WTC11 (cell line): ENCODE measurements around the gene SMC3. TPM values are rescaled to one million over a fixed set of nuclear protein-coding genes. Genes with fewer than 3 reads are reported as not detected.
"Not testable (repeated sequence)": the region's sequence is repeated elsewhere in the genome, so short reads cannot be mapped to it uniquely, and the experiment has no call there.

ENCODE experiments used
- ATAC-seq: fragments of 200-7000 bp; cut with Tn5 transposase; 2 replicates; pipeline ENCODE4 v1.10.0; 2021; ENCODE audit warnings: mild to moderate bottlenecking, moderate library complexity
- CTCF ChIA-PET: fragments of 300-600 bp; sonication (Branson Sonifier 250); formaldehyde crosslinking; loops from one replicate; lab custom pipeline; 2021; ENCODE audit warnings: antibody characterized with exemption; lab: Charles Lee
- POLR2A ChIA-PET: fragments of 350-600 bp; sonication (Branson Sonifier 250); formaldehyde crosslinking; loops from one replicate; lab custom pipeline; 2021; ENCODE audit warnings: antibody characterized with exemption; lab: Charles Lee
- DNase-seq: peaks from one replicate; pipeline ENCODE4 v3.0.0; 2021; ENCODE audit warnings: low spot score
- H3K27ac Mint-ChIP-seq: 2 replicates; pipeline ENCODE4 v1.8.0; 2021; ENCODE audit warnings: mixed read lengths
- H3K27me3 Mint-ChIP-seq: 2 replicates; pipeline ENCODE4 v1.8.0; 2021; ENCODE audit warnings: low read depth, mild to moderate bottlenecking, moderate library complexity, mixed read lengths
- H3K36me3 Mint-ChIP-seq: 2 replicates; pipeline ENCODE4 v1.8.0; 2021; ENCODE audit warnings: mixed read lengths
- H3K4me1 Mint-ChIP-seq: 2 replicates; pipeline ENCODE4 v1.8.0; 2022; ENCODE audit warnings: mixed read lengths
- H3K4me3 Mint-ChIP-seq: 2 replicates; pipeline ENCODE4 v1.8.0; 2021; ENCODE audit warnings: mild to moderate bottlenecking, moderate library complexity, mixed read lengths
- H3K9me3 Mint-ChIP-seq: 2 replicates; pipeline ENCODE4 v1.8.0; 2021; ENCODE audit warnings: mixed read lengths
- GTF2I ChIP-seq: fragments of 250-450 bp; sonication (Bioruptor Pico); conservative IDR thresholded peaks from 2 replicates; pipeline ENCODE4 v1.4.0; 2021; ENCODE audit warnings: mild to moderate bottlenecking
- MXD4 ChIP-seq: fragments of 250-450 bp; sonication (Bioruptor Pico); IDR thresholded peaks from 2 replicates; pipeline ENCODE4 v1.8.0; 2021; ENCODE audit warnings: mild to moderate bottlenecking, moderate library complexity, borderline replicate concordance
- NFYB ChIP-seq: sonication (generic); formaldehyde crosslinking; conservative IDR thresholded peaks from 2 replicates; pipeline ENCODE4 v1.8.0; 2022; ENCODE audit warnings: low read depth, missing genetic modification reagents
- NR1H2 ChIP-seq: sonication (generic); formaldehyde crosslinking; IDR thresholded peaks from 2 replicates; pipeline ENCODE4 v1.9.0; 2021; ENCODE audit warnings: mild to moderate bottlenecking, moderate library complexity, missing genetic modification reagents
- TP53 ChIP-seq: sonication (generic); formaldehyde crosslinking; IDR thresholded peaks from 2 replicates; pipeline ENCODE4 v1.8.1; 2023; ENCODE audit warnings: mild to moderate bottlenecking, missing genetic modification reagents
- ZNF232 ChIP-seq: sonication (generic); formaldehyde crosslinking; IDR thresholded peaks from 2 replicates; pipeline ENCODE4 v1.8.0; 2022; ENCODE audit warnings: mild to moderate bottlenecking, missing genetic modification reagents
- ZNF416 ChIP-seq: fragments of 250-450 bp; sonication (Bioruptor Pico); IDR thresholded peaks from 2 replicates; pipeline ENCODE4 v1.9.0; 2021; ENCODE audit warnings: mild to moderate bottlenecking, inconsistent platforms
- total RNA-seq: library from RNA; stranded (reverse); gene quantifications from 3 replicates; pipeline ENCODE4 v1.2.3, GENCODE V29; 2021
- TF ChIP-seq, protein P1 (sequence below): sonication (generic); formaldehyde crosslinking; IDR thresholded peaks from 2 replicates; pipeline ENCODE4 v1.8.0; 2022; ENCODE audit warnings: mild to moderate bottlenecking, missing genetic modification reagents
- TF ChIP-seq, protein P2 (sequence below): sonication (generic); formaldehyde crosslinking; IDR thresholded peaks from 2 replicates; pipeline ENCODE4 v1.8.0; 2022; ENCODE audit warnings: missing genetic modification reagents
- TF ChIP-seq, protein P3 (sequence below): sonication (generic); formaldehyde crosslinking; IDR thresholded peaks from 2 replicates; pipeline ENCODE4 v1.8.0; 2023; ENCODE audit warnings: missing genetic modification reagents, mild to moderate bottlenecking, borderline replicate concordance
- TF ChIP-seq, protein P4 (sequence below): sonication (generic); formaldehyde crosslinking; IDR thresholded peaks from 2 replicates; pipeline ENCODE4 v1.8.0; 2022; ENCODE audit warnings: mild to moderate bottlenecking, missing genetic modification reagents
- TF ChIP-seq, protein P5 (sequence below): sonication (generic); formaldehyde crosslinking; IDR thresholded peaks from 2 replicates; pipeline ENCODE4 v1.8.1; 2023; ENCODE audit warnings: mild to moderate bottlenecking, missing genetic modification reagents

Gene SMC3
- total RNA-seq, 1 experiment from 2014 or later, result 71.0 TPM

DNA sequence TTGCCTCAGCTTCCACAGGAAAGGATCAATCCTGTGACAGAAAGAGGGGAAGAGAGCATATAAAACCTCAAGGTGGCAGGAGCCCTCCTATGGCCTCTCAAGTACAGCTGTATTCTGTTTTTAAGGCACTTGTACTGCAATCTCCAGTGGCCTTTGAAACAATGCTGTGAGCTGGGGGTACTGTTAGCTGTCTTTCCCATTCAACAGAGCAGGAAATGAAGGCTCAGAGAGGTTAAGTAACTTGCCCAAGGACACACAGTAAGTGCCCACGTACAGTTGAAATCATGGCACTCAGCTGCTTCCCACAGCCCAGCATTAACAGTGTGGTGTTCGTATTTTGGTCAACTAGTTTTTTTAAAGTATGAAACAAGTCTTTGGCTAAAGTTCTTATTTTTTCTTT is 35.8 kb upstream of the SMC3 start:
- Mint-ChIP-seq H3K9me3 (no peaks in the 10 kb centered on the region), H3K4me3 (no peak overlapping the region), H3K27me3 (no peaks in the 10 kb centered on the region), H3K4me1 (peaks cover 51% of the 10 kb centered on the region), H3K36me3 (no peaks in the 10 kb centered on the region), H3K27ac (no peak overlapping the region)
- DNase-seq (no peak), ATAC-seq (no peak)
- no peak for TF ChIP-seq NR1H2
- TF ChIP-seq, protein P1, sequence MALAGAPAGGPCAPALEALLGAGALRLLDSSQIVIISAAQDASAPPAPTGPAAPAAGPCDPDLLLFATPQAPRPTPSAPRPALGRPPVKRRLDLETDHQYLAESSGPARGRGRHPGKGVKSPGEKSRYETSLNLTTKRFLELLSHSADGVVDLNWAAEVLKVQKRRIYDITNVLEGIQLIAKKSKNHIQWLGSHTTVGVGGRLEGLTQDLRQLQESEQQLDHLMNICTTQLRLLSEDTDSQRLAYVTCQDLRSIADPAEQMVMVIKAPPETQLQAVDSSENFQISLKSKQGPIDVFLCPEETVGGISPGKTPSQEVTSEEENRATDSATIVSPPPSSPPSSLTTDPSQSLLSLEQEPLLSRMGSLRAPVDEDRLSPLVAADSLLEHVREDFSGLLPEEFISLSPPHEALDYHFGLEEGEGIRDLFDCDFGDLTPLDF (CRISPR knock-in tag), result no peak
- TF ChIP-seq, protein P2, sequence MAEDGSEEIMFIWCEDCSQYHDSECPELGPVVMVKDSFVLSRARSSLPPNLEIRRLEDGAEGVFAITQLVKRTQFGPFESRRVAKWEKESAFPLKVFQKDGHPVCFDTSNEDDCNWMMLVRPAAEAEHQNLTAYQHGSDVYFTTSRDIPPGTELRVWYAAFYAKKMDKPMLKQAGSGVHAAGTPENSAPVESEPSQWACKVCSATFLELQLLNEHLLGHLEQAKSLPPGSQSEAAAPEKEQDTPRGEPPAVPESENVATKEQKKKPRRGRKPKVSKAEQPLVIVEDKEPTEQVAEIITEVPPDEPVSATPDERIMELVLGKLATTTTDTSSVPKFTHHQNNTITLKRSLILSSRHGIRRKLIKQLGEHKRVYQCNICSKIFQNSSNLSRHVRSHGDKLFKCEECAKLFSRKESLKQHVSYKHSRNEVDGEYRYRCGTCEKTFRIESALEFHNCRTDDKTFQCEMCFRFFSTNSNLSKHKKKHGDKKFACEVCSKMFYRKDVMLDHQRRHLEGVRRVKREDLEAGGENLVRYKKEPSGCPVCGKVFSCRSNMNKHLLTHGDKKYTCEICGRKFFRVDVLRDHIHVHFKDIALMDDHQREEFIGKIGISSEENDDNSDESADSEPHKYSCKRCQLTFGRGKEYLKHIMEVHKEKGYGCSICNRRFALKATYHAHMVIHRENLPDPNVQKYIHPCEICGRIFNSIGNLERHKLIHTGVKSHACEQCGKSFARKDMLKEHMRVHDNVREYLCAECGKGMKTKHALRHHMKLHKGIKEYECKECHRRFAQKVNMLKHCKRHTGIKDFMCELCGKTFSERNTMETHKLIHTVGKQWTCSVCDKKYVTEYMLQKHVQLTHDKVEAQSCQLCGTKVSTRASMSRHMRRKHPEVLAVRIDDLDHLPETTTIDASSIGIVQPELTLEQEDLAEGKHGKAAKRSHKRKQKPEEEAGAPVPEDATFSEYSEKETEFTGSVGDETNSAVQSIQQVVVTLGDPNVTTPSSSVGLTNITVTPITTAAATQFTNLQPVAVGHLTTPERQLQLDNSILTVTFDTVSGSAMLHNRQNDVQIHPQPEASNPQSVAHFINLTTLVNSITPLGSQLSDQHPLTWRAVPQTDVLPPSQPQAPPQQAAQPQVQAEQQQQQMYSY (CRISPR knock-in tag), result no peak
- no peak for TF ChIP-seq GTF2I
- TF ChIP-seq NFYB, result no peak
- TF ChIP-seq ZNF416 (CRISPR knock-in tag), result no peak
- TF ChIP-seq ZNF232 (CRISPR knock-in tag), result no peak
- TF ChIP-seq, protein P3, sequence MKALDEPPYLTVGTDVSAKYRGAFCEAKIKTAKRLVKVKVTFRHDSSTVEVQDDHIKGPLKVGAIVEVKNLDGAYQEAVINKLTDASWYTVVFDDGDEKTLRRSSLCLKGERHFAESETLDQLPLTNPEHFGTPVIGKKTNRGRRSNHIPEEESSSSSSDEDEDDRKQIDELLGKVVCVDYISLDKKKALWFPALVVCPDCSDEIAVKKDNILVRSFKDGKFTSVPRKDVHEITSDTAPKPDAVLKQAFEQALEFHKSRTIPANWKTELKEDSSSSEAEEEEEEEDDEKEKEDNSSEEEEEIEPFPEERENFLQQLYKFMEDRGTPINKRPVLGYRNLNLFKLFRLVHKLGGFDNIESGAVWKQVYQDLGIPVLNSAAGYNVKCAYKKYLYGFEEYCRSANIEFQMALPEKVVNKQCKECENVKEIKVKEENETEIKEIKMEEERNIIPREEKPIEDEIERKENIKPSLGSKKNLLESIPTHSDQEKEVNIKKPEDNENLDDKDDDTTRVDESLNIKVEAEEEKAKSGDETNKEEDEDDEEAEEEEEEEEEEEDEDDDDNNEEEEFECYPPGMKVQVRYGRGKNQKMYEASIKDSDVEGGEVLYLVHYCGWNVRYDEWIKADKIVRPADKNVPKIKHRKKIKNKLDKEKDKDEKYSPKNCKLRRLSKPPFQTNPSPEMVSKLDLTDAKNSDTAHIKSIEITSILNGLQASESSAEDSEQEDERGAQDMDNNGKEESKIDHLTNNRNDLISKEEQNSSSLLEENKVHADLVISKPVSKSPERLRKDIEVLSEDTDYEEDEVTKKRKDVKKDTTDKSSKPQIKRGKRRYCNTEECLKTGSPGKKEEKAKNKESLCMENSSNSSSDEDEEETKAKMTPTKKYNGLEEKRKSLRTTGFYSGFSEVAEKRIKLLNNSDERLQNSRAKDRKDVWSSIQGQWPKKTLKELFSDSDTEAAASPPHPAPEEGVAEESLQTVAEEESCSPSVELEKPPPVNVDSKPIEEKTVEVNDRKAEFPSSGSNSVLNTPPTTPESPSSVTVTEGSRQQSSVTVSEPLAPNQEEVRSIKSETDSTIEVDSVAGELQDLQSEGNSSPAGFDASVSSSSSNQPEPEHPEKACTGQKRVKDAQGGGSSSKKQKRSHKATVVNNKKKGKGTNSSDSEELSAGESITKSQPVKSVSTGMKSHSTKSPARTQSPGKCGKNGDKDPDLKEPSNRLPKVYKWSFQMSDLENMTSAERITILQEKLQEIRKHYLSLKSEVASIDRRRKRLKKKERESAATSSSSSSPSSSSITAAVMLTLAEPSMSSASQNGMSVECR (CRISPR knock-in tag), result no peak
- no peak for TF ChIP-seq TP53
- TF ChIP-seq MXD4 (CRISPR knock-in tag), result no peak
- TF ChIP-seq, protein P4, sequence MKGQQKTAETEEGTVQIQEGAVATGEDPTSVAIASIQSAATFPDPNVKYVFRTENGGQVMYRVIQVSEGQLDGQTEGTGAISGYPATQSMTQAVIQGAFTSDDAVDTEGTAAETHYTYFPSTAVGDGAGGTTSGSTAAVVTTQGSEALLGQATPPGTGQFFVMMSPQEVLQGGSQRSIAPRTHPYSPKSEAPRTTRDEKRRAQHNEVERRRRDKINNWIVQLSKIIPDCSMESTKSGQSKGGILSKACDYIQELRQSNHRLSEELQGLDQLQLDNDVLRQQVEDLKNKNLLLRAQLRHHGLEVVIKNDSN, result no peak
- TF ChIP-seq, protein P5, sequence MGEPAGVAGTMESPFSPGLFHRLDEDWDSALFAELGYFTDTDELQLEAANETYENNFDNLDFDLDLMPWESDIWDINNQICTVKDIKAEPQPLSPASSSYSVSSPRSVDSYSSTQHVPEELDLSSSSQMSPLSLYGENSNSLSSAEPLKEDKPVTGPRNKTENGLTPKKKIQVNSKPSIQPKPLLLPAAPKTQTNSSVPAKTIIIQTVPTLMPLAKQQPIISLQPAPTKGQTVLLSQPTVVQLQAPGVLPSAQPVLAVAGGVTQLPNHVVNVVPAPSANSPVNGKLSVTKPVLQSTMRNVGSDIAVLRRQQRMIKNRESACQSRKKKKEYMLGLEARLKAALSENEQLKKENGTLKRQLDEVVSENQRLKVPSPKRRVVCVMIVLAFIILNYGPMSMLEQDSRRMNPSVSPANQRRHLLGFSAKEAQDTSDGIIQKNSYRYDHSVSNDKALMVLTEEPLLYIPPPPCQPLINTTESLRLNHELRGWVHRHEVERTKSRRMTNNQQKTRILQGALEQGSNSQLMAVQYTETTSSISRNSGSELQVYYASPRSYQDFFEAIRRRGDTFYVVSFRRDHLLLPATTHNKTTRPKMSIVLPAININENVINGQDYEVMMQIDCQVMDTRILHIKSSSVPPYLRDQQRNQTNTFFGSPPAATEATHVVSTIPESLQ (CRISPR knock-in tag), result no peak
- POLR2A ChIA-PET, result interaction anchor here (0.5 to 1.3 kb wide), 3 partner anchors 15 to 31 kb away, joined by 3 to 4 read pairs (median 3); no protein-coding TSS in a partner anchor
- CTCF ChIA-PET, result interaction anchor here (1.6 kb wide), 1 partner anchor 15 kb away, joined by 5 read pairs; no protein-coding TSS in a partner anchor

DNA sequence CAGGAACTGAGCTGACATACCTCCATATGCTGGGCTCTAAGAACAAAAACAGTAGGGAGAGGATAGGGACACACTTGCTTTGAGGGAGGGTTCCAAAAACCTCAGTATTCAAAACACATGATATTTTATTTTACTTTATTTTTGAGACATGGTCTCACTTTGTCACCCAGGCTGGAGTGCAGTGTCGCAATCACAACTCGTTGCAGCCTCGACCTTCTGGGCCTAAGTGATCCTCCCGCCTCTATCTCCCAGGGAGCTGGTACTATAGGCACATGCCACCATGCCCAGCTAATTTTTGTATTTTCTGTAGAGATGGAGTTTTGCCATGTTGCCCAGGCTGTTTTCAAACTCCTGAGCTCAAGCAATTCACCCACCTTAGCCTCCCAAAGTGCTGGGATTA is 34.9 kb upstream of the SMC3 start:
- H3K27ac Mint-ChIP-seq, H3K9me3 Mint-ChIP-seq, H3K27me3 Mint-ChIP-seq, H3K4me3 Mint-ChIP-seq, POLR2A ChIA-PET, H3K36me3 Mint-ChIP-seq, ATAC-seq, DNase-seq: not testable (repeated sequence)
- H3K4me1 Mint-ChIP-seq, result peaks cover 49% of the 10 kb centered on the region
- CTCF ChIA-PET, result interaction anchor here (1.4 kb wide), 1 partner anchor 178 kb away, joined by 5 read pairs; no protein-coding TSS in a partner anchor
